ENCODE results near the gene PTGR2. TPM values are rescaled to one million over a fixed set of nuclear protein-coding genes. Genes with fewer than 3 reads are reported as not detected.

PTGR2 gene
- total RNA-seq, 4 donors from 2014 or later: 2.5 to 7.1 (median 4.3) TPM

GRCh38 chr14:73816393-73816816 lies 35.2 kb upstream of the PTGR2 start:
- Histone ChIP-seq H3K27me3 (no peaks in the 10 kb centered on the region), H3K4me1 (peaks cover 0 to 9% (median 3%) of the 10 kb centered on the region in 4 donors), H3K36me3 (no peaks in the 10 kb centered on the region), H3K27ac (replicated peaks in 1 of 4) (peak overlapping the region in 3 of 4 donors; percentile 31 to 75 (median 48)), H3K9me3 (no peaks in the 10 kb centered on the region), H3K4me3 (no peak overlapping the region)
- TF ChIP-seq POLR2AphosphoS5 (IDR thresholded peaks at IDR 0.05): peak in 1 of 2 donors; percentile 8
- no peak for TF ChIP-seq CTCF (IDR thresholded peaks at IDR 0.05)
- 65% methylated on average over 4 of the region's 4 CpGs for WGBS
- intact Hi-C loops (cut with DNase I): no loop called here
- no peak for DNase-seq (ENCODE audit: extremely low spot score)

GRCh38 chr14:73817020-73817655 lies 34.5 kb upstream of the PTGR2 start:
- Histone ChIP-seq H3K27ac (replicated peaks in 1 of 4) (peak overlapping the region; percentile 5 to 75 (median 40)), H3K36me3 (no peaks in the 10 kb centered on the region), H3K4me3 (no peak overlapping the region), H3K27me3 (no peaks in the 10 kb centered on the region), H3K9me3 (no peaks in the 10 kb centered on the region), H3K4me1 (peaks cover 0 to 9% (median 3%) of the 10 kb centered on the region in 4 donors)
- WGBS: 81% methylated on average over 7 of the region's 7 CpGs
- TF ChIP-seq EP300 (IDR thresholded peaks at IDR 0.05): no peak
- DNase-seq (ENCODE audit: extremely low spot score): no peak
- intact Hi-C loops (cut with DNase I): no loop called here

GRCh38 chr14:73818821-73819220 lies 32.8 kb upstream of the PTGR2 start:
- no peaks in the 10 kb centered on the region for H3K9me3 ChIP-seq
- H3K4me3 ChIP-seq: no peak overlapping the region
- H3K27ac ChIP-seq (replicated peaks in 1 of 4): no peak overlapping the region
- H3K4me1 ChIP-seq: peaks cover 0 to 9% (median 3%) of the 10 kb centered on the region in 4 donors
- TF ChIP-seq EP300 (IDR thresholded peaks at IDR 0.05): no peak
- TF ChIP-seq POLR2AphosphoS5 (IDR thresholded peaks at IDR 0.05): no peak
- DNase-seq (ENCODE audit: extremely low spot score): no peak
- no peaks in the 10 kb centered on the region for H3K36me3 ChIP-seq
- 85% methylated on average over 9 of the region's 9 CpGs for WGBS
- H3K27me3 ChIP-seq: no peaks in the 10 kb centered on the region
- intact Hi-C loops (cut with DNase I): no loop called here

- no peak for DNase-seq (ENCODE audit: extremely low spot score)
- Histone ChIP-seq H3K36me3 (no peaks in the 10 kb centered on the region), H3K9me3 (no peaks in the 10 kb centered on the region), H3K27ac (replicated peaks in 1 of 4) (no peak overlapping the region), H3K4me1 (peaks cover 4 to 17% (median 9%) of the 10 kb centered on the region in 4 donors), H3K4me3 (no peak overlapping the region), H3K27me3 (no peaks in the 10 kb centered on the region)
- no peak for TF ChIP-seq CTCF (IDR thresholded peaks at IDR 0.05)
- no peak for TF ChIP-seq POLR2A (IDR thresholded peaks at IDR 0.05; ENCODE audit: low read depth)
- no peak for TF ChIP-seq EP300 (IDR thresholded peaks at IDR 0.05)
- TF ChIP-seq POLR2AphosphoS5 (IDR thresholded peaks at IDR 0.05): no peak
- intact Hi-C loops (cut with DNase I): no loop called here
- 93% methylated on average over 3 of the region's 3 CpGs for WGBS
These were observed 31.0 kb upstream of the PTGR2 start for GRCh38 chr14:73820631-73821030.

GRCh38 chr14:73823339-73823885 lies 28.2 kb upstream of the PTGR2 start:
- intact Hi-C loops (cut with DNase I): no loop called here
- TF ChIP-seq CTCF (IDR thresholded peaks at IDR 0.05) (no peak), POLR2AphosphoS5 (IDR thresholded peaks at IDR 0.05) (no peak), POLR2A (IDR thresholded peaks at IDR 0.05; ENCODE audit: low read depth) (no peak), EP300 (IDR thresholded peaks at IDR 0.05) (no peak)
- Histone ChIP-seq H3K9me3 (no peaks in the 10 kb centered on the region), H3K27me3 (no peaks in the 10 kb centered on the region), H3K27ac (replicated peaks in 1 of 4) (no peak overlapping the region), H3K36me3 (no peaks in the 10 kb centered on the region), H3K4me3 (no peak overlapping the region), H3K4me1 (peaks cover 5 to 11% (median 9%) of the 10 kb centered on the region in 4 donors)
- DNase-seq (ENCODE audit: extremely low spot score): no peak
